Ovary (tissue), 3 donors: ENCODE measurements around the gene B3GNT9.

Experiments used
- EP300 ChIP-seq: sonication (generic); formaldehyde crosslinking; IDR thresholded peaks from one replicate; pipeline ENCODE4 v1.6.1; 2017; ENCODE audit warnings: antibody characterized with exemption
- TF ChIP-seq, protein P1 (sequence below), 3 donors: fragments of 450-650 bp in 2 of 3; fragments of 200-600 bp in 1 of 3; IDR thresholded peaks; one replicate each; pipeline versions ENCODE4 v1.5.1 to v1.8.0; 2016 to 2022; ENCODE audit warnings: antibody characterized with exemption in 3 of 3, mild to moderate bottlenecking in 1 of 3
- donor health status: DM: no; HTN: no; CAD: no.

DNA sequence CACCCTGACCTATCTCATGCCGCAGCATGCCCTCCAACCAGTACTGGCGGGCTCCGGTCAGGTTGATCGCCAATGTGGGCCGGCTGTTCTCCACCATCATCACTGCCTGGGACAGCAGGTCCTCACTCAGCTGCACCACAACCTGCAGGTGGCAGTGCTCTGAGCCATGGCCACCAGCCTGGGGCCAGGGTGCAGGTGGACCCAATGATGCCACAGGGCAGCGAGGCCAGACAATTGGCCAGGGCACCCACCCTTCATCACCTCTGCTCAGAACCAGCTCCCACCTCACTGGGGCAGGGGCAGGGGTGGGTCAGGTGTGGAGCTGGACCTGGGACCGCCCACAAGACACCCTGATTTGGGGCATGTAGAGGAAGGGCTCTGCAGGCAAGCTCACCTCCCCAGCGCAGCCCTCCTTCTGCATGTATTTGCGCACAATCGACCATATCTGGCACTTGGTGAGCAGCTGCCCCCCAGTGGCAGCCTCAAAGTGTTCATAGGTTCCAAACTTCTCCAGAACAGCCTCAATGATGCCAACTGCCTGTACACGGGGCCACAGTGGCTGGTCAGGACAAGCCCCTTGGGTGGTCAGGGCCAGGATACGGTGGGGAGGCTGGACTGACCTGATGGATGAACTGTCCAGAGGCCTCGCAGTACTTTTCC, 28.8 kb upstream of the B3GNT9 start:
- TF ChIP-seq, protein P1, sequence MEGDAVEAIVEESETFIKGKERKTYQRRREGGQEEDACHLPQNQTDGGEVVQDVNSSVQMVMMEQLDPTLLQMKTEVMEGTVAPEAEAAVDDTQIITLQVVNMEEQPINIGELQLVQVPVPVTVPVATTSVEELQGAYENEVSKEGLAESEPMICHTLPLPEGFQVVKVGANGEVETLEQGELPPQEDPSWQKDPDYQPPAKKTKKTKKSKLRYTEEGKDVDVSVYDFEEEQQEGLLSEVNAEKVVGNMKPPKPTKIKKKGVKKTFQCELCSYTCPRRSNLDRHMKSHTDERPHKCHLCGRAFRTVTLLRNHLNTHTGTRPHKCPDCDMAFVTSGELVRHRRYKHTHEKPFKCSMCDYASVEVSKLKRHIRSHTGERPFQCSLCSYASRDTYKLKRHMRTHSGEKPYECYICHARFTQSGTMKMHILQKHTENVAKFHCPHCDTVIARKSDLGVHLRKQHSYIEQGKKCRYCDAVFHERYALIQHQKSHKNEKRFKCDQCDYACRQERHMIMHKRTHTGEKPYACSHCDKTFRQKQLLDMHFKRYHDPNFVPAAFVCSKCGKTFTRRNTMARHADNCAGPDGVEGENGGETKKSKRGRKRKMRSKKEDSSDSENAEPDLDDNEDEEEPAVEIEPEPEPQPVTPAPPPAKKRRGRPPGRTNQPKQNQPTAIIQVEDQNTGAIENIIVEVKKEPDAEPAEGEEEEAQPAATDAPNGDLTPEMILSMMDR (IDR thresholded peaks at IDR 0.05), result no peak
- no peak for TF ChIP-seq EP300
